PC-9 (cell line): ENCODE results near the gene CCDC92. TPM values are rescaled to one million over a fixed set of nuclear protein-coding genes. Genes with fewer than 3 reads are reported as not detected.

Source experiments
- BruUV-seq: library from RNA; stranded (reverse); fragments of 400-500 nt; replicated peaks from 2 replicates; lab custom pipeline; 2021; lab: Mats Ljungman, UMichigan
- CTCF ChIA-PET: fragments of 300-600 bp; sonication (Branson Sonifier 250); formaldehyde crosslinking; loops from one replicate; lab custom pipeline; 2022; ENCODE audit warnings: antibody characterized with exemption; lab: Charles Lee
- POLR2A ChIA-PET: fragments of 300-600 bp; sonication (Branson Sonifier 250); formaldehyde crosslinking; loops from one replicate; lab custom pipeline; 2022; ENCODE audit warnings: antibody characterized with exemption; ENCODE audit not compliant: unreplicated experiment; lab: Charles Lee
- DNase-seq, 2 experiments: peaks; one replicate each; pipeline versions ENCODE4 v3.0.0 to v3.0.0-alpha.2; 2015 to 2022; ENCODE audit warnings: mixed read lengths in 1 of 2
- H2AFZ ChIP-seq: fragments of 200-600 bp; sonication (generic); 2 replicates; pipeline ENCODE4 v1.8.1; 2017; ENCODE audit warnings: antibody characterized with exemption
- H3F3A ChIP-seq: fragments of 200-600 bp; sonication (generic); 2 replicates; pipeline ENCODE4 v1.8.1; 2017; ENCODE audit warnings: antibody characterized with exemption, mild to moderate bottlenecking, low read depth; ENCODE audit not compliant: insufficient read depth
- H3K27ac ChIP-seq: fragments of 200-600 bp; sonication (generic); 2 replicates; pipeline ENCODE4 v1.6.1; 2016; ENCODE audit warnings: mixed run types
- H3K27me3 ChIP-seq: fragments of 200-600 bp; sonication (generic); 2 replicates; pipeline ENCODE4 v1.6.1; 2016; ENCODE audit warnings: low read depth, mixed run types; ENCODE audit not compliant: insufficient read depth
- H3K36me3 ChIP-seq: fragments of 200-600 bp; sonication (generic); 2 replicates; pipeline ENCODE4 v1.6.1; 2016; ENCODE audit warnings: low read depth, mixed run types
- H3K4me1 ChIP-seq: fragments of 200-600 bp; sonication (generic); replicated peaks from 2 replicates; pipeline ENCODE4 v1.6.1; 2016; ENCODE audit warnings: mixed run types; ENCODE audit not compliant: insufficient read depth
- H3K4me2 ChIP-seq: fragments of 200-600 bp; sonication (generic); 2 replicates; pipeline ENCODE4 v1.6.1; 2017; ENCODE audit warnings: mixed run types
- H3K4me3 ChIP-seq: fragments of 200-600 bp; sonication (generic); 2 replicates; pipeline ENCODE4 v1.6.1; 2016; ENCODE audit warnings: mixed run types
- H3K79me2 ChIP-seq: fragments of 200-600 bp; sonication (generic); 2 replicates; pipeline ENCODE4 v1.6.1; 2017; ENCODE audit warnings: low read depth, mixed run types
- H3K9me2 ChIP-seq: fragments of 200-600 bp; sonication (generic); 2 replicates; pipeline ENCODE4 v1.8.1; 2017; ENCODE audit warnings: mild to moderate bottlenecking; ENCODE audit not compliant: insufficient read depth
- H3K9me3 ChIP-seq: fragments of 200-600 bp; sonication (generic); 2 replicates; pipeline ENCODE4 v1.8.1; 2016; ENCODE audit warnings: low read depth; ENCODE audit not compliant: insufficient read depth
- H4K20me1 ChIP-seq: fragments of 200-600 bp; sonication (generic); 2 replicates; pipeline ENCODE4 v1.8.1; 2017; ENCODE audit not compliant: insufficient read depth
- EZH2 ChIP-seq: fragments of 200-600 bp; sonication (generic); IDR thresholded peaks from 2 replicates; pipeline ENCODE4 v1.8.0; 2017; ENCODE audit warnings: antibody characterized with exemption, low read depth
- intact Hi-C: fragments of 100-400 bp; cut with micrococcal nuclease; formaldehyde crosslinking; loops from one replicate; pipeline ENCODE4 v1.10.0; 2022; ENCODE audit not compliant: unreplicated experiment
- total RNA-seq: library from RNA; stranded (reverse); gene quantifications from 2 replicates; pipeline ENCODE4 v1.2.3, GENCODE V29; 2021
- TF ChIP-seq, protein P1 (sequence below): fragments of 200-600 bp; sonication (generic); conservative IDR thresholded peaks from 2 replicates; pipeline ENCODE4 v1.6.1; 2017; ENCODE audit warnings: mixed run types, antibody characterized with exemption, mild to moderate bottlenecking, moderate library complexity

CCDC92 gene
- total RNA-seq, 1 experiment from 2014 or later: 28.0 TPM

DNA sequence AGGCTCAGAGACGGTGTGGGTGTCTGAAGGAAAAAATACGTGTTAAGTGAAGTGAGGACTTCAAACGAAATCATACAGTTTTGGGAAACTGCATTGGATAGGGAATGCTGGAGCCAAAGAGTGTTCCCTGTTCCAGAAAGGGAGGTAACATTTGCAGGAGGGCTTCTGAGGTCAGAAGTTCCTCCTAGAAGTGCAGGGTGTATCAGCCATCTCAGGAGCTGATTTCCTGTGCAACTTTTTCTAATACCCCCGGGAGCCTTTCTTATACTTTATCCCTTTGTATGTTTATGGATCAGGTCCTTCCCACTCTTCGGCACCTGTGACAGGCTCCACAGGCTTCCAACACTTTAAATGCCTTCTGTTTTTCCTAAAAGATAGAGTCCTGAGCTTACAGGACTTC, 25.3 kb upstream of the CCDC92 start:
- TF ChIP-seq EZH2: no peak
- TF ChIP-seq, protein P1, sequence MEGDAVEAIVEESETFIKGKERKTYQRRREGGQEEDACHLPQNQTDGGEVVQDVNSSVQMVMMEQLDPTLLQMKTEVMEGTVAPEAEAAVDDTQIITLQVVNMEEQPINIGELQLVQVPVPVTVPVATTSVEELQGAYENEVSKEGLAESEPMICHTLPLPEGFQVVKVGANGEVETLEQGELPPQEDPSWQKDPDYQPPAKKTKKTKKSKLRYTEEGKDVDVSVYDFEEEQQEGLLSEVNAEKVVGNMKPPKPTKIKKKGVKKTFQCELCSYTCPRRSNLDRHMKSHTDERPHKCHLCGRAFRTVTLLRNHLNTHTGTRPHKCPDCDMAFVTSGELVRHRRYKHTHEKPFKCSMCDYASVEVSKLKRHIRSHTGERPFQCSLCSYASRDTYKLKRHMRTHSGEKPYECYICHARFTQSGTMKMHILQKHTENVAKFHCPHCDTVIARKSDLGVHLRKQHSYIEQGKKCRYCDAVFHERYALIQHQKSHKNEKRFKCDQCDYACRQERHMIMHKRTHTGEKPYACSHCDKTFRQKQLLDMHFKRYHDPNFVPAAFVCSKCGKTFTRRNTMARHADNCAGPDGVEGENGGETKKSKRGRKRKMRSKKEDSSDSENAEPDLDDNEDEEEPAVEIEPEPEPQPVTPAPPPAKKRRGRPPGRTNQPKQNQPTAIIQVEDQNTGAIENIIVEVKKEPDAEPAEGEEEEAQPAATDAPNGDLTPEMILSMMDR: no peak

GRCh38 chr12:123997033-123997822, 24.6 kb upstream of the CCDC92 start:
- intact Hi-C loops: no loop called here

More for the DNA sequence above, 25.3 kb upstream of the CCDC92 start:
- H3K79me2 ChIP-seq: peaks cover 3% of the 10 kb centered on the region; the same call in 1 of the 2 replicates
- ChIA-PET POLR2A (no interaction called here), CTCF (no interaction called here)
- H3K9me3 ChIP-seq: no peaks in the 10 kb centered on the region
- no peak overlapping the region for H3K4me2 ChIP-seq
- H4K20me1 ChIP-seq: peaks cover 15% of the 10 kb centered on the region
- no peaks in the 10 kb centered on the region for H3F3A ChIP-seq
- H3K27ac ChIP-seq: no peak overlapping the region
- H3K36me3 ChIP-seq: peaks cover 9% of the 10 kb centered on the region; the same call in 1 of the 2 replicates
- intact Hi-C loops: no loop called here
- no TSS peak for BruUV-seq
- no peaks in the 10 kb centered on the region for H3K9me2 ChIP-seq
- H3K27me3 ChIP-seq: no peaks in the 10 kb centered on the region
- H3K4me3 ChIP-seq: no peak overlapping the region
- no peaks in the 10 kb centered on the region for H3K4me1 ChIP-seq
- DNase-seq: no peak
- H2AFZ ChIP-seq: no peak overlapping the region

GRCh38 chr12:123996581-123996980, 23.9 kb upstream of the CCDC92 start:
- H3K27me3 ChIP-seq: no peaks in the 10 kb centered on the region
- H3K27ac ChIP-seq: no peak overlapping the region
- H3F3A ChIP-seq: no peaks in the 10 kb centered on the region
- intact Hi-C loops: no loop called here
- H3K79me2 ChIP-seq: peaks cover 6% of the 10 kb centered on the region; the same call in 1 of the 2 replicates
- ChIA-PET CTCF (interaction anchor here (0.7 kb wide), 1 partner anchor 845 kb away, joined by 4 read pairs; no protein-coding TSS in a partner anchor), POLR2A (no interaction called here)
- DNase-seq: no peak
- BruUV-seq: no TSS peak
- no peak overlapping the region for H3K4me2 ChIP-seq
- TF ChIP-seq, protein P1: no peak
- TF ChIP-seq EZH2: no peak
- no peak overlapping the region for H2AFZ ChIP-seq
- 0 out of 2 replicates have a peak, but pooled peaks cover 13% of the 10 kb centered on the region for H3K36me3 ChIP-seq
- no peaks in the 10 kb centered on the region for H3K4me1 ChIP-seq
- no peak overlapping the region for H3K4me3 ChIP-seq
- H3K9me3 ChIP-seq: no peaks in the 10 kb centered on the region
- peaks cover 13% of the 10 kb centered on the region; the same call in 1 of the 2 replicates for H4K20me1 ChIP-seq
- H3K9me2 ChIP-seq: no peaks in the 10 kb centered on the region

More at GRCh38 chr12:123997033-123997822, 24.6 kb upstream of the CCDC92 start:
- Histone ChIP-seq H3K4me3 (no peak overlapping the region), H3K27me3 (no peaks in the 10 kb centered on the region), H3K27ac (no peak overlapping the region), H3K36me3 (peaks cover 13% of the 10 kb centered on the region; the same call in 1 of the 2 replicates), H3K9me2 (no peaks in the 10 kb centered on the region), H2AFZ (no peak overlapping the region), H3K9me3 (no peaks in the 10 kb centered on the region), H3K79me2 (peaks cover 6% of the 10 kb centered on the region; the same call in 1 of the 2 replicates), H4K20me1 (peaks cover 13% of the 10 kb centered on the region), H3K4me1 (no peaks in the 10 kb centered on the region), H3K4me2 (no peak overlapping the region), H3F3A (no peaks in the 10 kb centered on the region)
- no peak for TF ChIP-seq EZH2
- TF ChIP-seq, protein P1: no peak
- BruUV-seq: no TSS peak
- ChIA-PET POLR2A (no interaction called here), CTCF (no interaction called here)
- DNase-seq: no peak
